Prostate gland (tissue), 2 donors: ENCODE data around the gene RAI14. TPM values are rescaled to one million over a fixed set of nuclear protein-coding genes. Genes with fewer than 3 reads are reported as not detected.
A peak's percentile ranks its signal among the peaks of the same experiment; 100 is the strongest.

Experiments
- DNase-seq: peaks from one replicate; pipeline ENCODE4 v3.0.0-alpha.2; 2019; ENCODE audit warnings: low spot score
- H3K27ac ChIP-seq, 2 donors: fragments of 200-600 bp; sonication (generic); 2 replicates each; pipeline ENCODE4 v1.5.1; 2017 to 2019
- H3K27me3 ChIP-seq: fragments of 200-600 bp; sonication (generic); replicated peaks from 2 replicates; pipeline ENCODE4 v1.5.1; 2019; ENCODE audit not compliant: insufficient read depth
- H3K36me3 ChIP-seq, 2 donors: fragments of 200-600 bp; sonication (generic); 1 replicate in 1 of 2; 2 replicates in 1 of 2; pipeline versions ENCODE4 v1.5.1 to v1.8.1; 2017 to 2019
- H3K4me1 ChIP-seq: fragments of 200-600 bp; sonication (generic); replicated peaks from 2 replicates; pipeline ENCODE4 v1.5.1; 2019
- H3K4me3 ChIP-seq, 2 donors: fragments of 200-600 bp; sonication (generic); 2 replicates each; pipeline ENCODE4 v1.5.1; 2017 to 2019
- H3K9me3 ChIP-seq: fragments of 200-600 bp; sonication (generic); 2 replicates; pipeline ENCODE4 v1.5.1; 2017
- POLR2A ChIP-seq: fragments of 450-650 bp; IDR thresholded peaks from one replicate; pipeline ENCODE4 v1.6.1; 2016; ENCODE audit warnings: antibody characterized with exemption, mild to moderate bottlenecking
- POLR2AphosphoS5 ChIP-seq: sonication (generic); formaldehyde crosslinking; IDR thresholded peaks from one replicate; pipeline ENCODE4 v1.6.1; 2017; ENCODE audit warnings: antibody characterized with exemption
- WGBS: methylation state at CpG from one replicate; pipeline ENCODE4 v1.1.5; 2018; 5-methylcytosine and 5-hydroxymethylcytosine counted together
- intact Hi-C: fragments of 100-400 bp; cut with DNase I; formaldehyde crosslinking; loops from one replicate; pipeline ENCODE4 v1.14.2; 2022
- total RNA-seq, 2 donors: library from RNA; depleted of rRNA; stranded (reverse); fragments of >200 nt; gene quantifications; one replicate each; pipeline ENCODE4 v1.1.0, GENCODE V29; 2016
- TF ChIP-seq, protein P1 (sequence below), 4 experiments: fragments of 200-600 bp in 2 of 4; fragments of 450-650 bp in 2 of 4; sonication (generic) in 2 of 4; IDR thresholded peaks; 1 replicate in 3 of 4; 2 replicates in 1 of 4; pipeline ENCODE4 v1.5.1; 2016 to 2019; ENCODE audit warnings: antibody characterized with exemption in 4 of 4, mild to moderate bottlenecking in 2 of 4, moderate library complexity in 2 of 4

The RAI14 gene
- total RNA-seq, 2 donors from 2014 or later, result 9.6 to 23.7 TPM

DNA sequence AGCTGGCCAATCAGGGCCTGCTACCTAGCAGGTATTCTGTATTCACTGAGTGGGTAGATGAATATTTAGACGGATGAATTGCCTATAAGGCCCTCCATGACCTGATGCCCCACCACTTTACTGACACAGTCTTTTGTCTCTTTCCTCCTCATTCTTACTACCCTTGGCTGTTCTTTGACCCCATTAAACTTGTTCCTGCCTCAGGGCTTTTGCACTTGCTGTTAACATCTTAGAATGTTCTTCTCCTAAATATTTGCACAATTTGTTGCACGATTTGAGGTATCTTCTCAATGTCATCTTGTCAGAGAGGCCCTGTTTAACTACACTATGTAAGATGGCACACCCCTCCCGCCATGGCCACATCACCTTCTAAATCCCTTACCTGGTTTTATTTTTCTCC lies 179.5 kb downstream of the RAI14 start:
- Histone ChIP-seq H3K9me3 (no peaks in the 10 kb centered on the region), H3K36me3 (no peaks in the 10 kb centered on the region), H3K4me1 (no peaks in the 10 kb centered on the region), H3K4me3 (no peak overlapping the region), H3K27ac (no peak overlapping the region), H3K27me3 (no peaks in the 10 kb centered on the region)
- no peak for DNase-seq
- TF ChIP-seq POLR2A, result no peak
- TF ChIP-seq POLR2AphosphoS5, result no peak
- TF ChIP-seq, protein P1, sequence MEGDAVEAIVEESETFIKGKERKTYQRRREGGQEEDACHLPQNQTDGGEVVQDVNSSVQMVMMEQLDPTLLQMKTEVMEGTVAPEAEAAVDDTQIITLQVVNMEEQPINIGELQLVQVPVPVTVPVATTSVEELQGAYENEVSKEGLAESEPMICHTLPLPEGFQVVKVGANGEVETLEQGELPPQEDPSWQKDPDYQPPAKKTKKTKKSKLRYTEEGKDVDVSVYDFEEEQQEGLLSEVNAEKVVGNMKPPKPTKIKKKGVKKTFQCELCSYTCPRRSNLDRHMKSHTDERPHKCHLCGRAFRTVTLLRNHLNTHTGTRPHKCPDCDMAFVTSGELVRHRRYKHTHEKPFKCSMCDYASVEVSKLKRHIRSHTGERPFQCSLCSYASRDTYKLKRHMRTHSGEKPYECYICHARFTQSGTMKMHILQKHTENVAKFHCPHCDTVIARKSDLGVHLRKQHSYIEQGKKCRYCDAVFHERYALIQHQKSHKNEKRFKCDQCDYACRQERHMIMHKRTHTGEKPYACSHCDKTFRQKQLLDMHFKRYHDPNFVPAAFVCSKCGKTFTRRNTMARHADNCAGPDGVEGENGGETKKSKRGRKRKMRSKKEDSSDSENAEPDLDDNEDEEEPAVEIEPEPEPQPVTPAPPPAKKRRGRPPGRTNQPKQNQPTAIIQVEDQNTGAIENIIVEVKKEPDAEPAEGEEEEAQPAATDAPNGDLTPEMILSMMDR (IDR thresholded peaks at IDR 0.05), result no peak
- intact Hi-C loops, result no loop called here
- WGBS, result 80% methylated on average over 3 of the region's 3 CpGs

DNA sequence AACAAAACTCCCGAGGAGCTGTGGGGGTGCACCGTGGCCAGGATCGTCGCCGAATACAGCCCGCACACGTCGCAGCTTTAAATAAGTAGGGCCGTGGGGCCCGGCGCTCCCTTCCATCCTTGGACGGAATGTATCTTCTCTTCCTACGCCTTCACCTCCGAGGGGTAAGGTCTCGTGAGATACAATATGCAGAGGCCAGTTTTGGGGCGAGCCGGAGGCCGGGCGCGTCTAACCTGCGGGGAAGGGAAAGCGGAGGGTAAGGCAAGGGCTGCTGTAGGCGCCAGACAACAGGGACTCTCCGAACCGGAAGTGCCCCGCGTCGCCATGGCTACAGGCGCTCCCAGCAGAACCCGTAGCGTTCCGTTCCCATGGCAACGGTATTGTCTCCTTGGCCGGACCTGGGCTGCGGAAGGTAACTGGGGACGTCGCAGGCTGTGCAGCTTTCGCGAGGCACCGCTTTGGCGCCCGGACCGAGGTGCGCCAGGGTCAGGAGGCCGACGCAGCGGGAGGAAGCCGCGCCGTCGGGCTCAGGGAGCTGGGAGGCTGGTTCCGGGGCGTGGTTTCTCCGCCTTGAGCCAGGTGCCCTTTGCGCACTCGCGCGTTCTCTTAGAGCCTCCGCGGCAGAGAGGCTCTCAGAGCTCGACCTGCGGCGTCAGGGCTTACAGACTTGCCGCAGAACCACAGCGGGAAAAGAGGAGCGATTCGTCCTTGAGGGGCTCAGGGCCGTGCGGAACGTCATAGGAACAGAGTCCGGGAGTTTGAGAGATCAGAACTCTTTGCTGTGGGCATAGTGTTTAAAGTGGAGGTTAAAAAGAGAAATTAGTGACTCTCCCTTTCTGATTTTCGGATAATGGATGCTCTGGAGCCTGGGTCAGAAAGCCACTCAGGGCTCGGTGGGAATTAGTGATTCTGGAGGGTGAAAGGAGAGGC lies 182.9 kb downstream of the RAI14 start, which contains the start of gene TTC23L:
Gene TTC23L, plus strand, starts transcription at position 380 of the 930 bp plus-strand sequence. CDS start 1,508 bp downstream, outside the sequence.
- Histone ChIP-seq H3K36me3 (no peaks in the 10 kb centered on the region), H3K4me3 (peak within 1 kb of the TSS; percentile 49 to 73), H3K4me1 (no peaks in the 10 kb centered on the region), H3K27ac (peak within 1 kb of the TSS; percentile 67 to 78), H3K27me3 (no peaks in the 10 kb centered on the region), H3K9me3 (no peaks in the 10 kb centered on the region)
- TF ChIP-seq POLR2A (peak; percentile 79), POLR2AphosphoS5 (peak; percentile 79)
- TF ChIP-seq, protein P1 (IDR thresholded peaks at IDR 0.05), result no peak
- 1% methylated on average over 65 of the region's 73 CpGs for WGBS
- peak; percentile 87 for DNase-seq
- intact Hi-C loops, result no loop called here

DNA sequence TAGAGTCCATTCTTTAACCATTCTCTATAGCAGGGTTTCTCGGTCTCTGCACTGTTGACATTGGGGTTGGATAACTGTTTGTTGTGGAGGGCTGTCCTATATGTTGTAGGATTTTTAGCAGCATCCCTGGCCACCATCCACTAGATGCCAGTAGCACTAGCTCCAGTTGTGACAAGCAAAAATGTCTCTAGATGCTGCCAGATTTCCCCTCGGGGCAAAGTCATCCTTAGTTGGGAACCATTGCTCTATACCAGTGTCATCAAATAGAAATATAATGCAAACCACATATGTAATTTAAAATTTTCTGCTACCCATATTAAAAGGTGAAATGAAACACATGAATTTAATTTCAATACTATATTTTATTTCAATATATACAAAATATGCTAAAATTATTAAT lies 185.7 kb downstream of the RAI14 start:
- no peak for TF ChIP-seq POLR2A
- TF ChIP-seq, protein P1 (IDR thresholded peaks at IDR 0.05), result no peak
- TF ChIP-seq POLR2AphosphoS5, result no peak
- 88% methylated on average over 2 of the region's 2 CpGs for WGBS
- Histone ChIP-seq H3K4me3 (no peak overlapping the region), H3K4me1 (no peaks in the 10 kb centered on the region), H3K27ac (no peak overlapping the region), H3K27me3 (no peaks in the 10 kb centered on the region), H3K36me3 (no peaks in the 10 kb centered on the region), H3K9me3 (no peaks in the 10 kb centered on the region)
- no peak for DNase-seq
- intact Hi-C loops, result loop anchor here (5.0 kb wide), 1 partner anchor 185 kb away; the partner anchor contains the start of gene RAI14

DNA sequence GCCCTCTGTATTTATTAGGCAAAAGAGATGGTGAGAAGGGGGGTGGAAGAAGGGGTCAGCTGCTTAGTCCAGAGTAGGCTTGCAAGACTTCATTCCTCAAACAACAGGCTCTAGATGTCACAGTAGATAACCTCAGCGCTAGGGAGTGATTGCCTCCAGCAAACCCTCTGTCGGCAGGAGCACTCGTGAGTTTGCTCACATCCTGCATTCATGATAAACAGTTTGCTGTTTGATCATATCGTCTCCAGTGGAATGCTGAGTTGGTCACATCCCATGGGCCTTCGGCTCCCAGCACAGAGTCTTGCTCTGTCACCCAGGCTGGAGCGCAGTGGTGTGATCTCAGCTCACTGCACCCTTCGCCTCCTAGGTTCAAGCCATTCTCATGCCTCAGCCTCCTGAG lies 186.4 kb downstream of the RAI14 start:
- no peak for TF ChIP-seq POLR2AphosphoS5
- TF ChIP-seq, protein P1 (IDR thresholded peaks at IDR 0.05), result no peak
- TF ChIP-seq POLR2A, result no peak

More for the DNA sequence above, 186.4 kb downstream of the RAI14 start:
- 65% methylated on average over 7 of the region's 7 CpGs for WGBS
- no peak overlapping the region for H3K27ac ChIP-seq
- H3K27me3 ChIP-seq, result no peaks in the 10 kb centered on the region
- no peak for DNase-seq
- H3K36me3 ChIP-seq, result no peaks in the 10 kb centered on the region
- H3K4me1 ChIP-seq, result no peaks in the 10 kb centered on the region
- intact Hi-C loops, result loop anchor here (5.0 kb wide), 1 partner anchor 185 kb away; the partner anchor contains the start of gene RAI14
- no peaks in the 10 kb centered on the region for H3K9me3 ChIP-seq
- no peak overlapping the region for H3K4me3 ChIP-seq
